Neural crest cell (in vitro differentiated cells): ENCODE measurements around the gene SYT13. TPM values are rescaled to one million over a fixed set of nuclear protein-coding genes. Genes with fewer than 3 reads are reported as not detected.

Experiments
- DNase-seq: peaks from one replicate; pipeline ENCODE4 v3.0.0; 2021; ENCODE audit warnings: low read depth, mixed read lengths, low spot score
- H3K27ac Mint-ChIP-seq: one replicate; pipeline ENCODE4 v1.8.0; 2021; ENCODE audit warnings: mild to moderate bottlenecking, mixed read lengths; ENCODE audit not compliant: unreplicated experiment
- H3K27me3 Mint-ChIP-seq: 2 replicates; pipeline ENCODE4 v1.8.0; 2021; ENCODE audit warnings: low read depth, mild to moderate bottlenecking, mixed read lengths
- H3K36me3 Mint-ChIP-seq: 2 replicates; pipeline ENCODE4 v1.8.0; 2021; ENCODE audit warnings: low read depth, mild to moderate bottlenecking, mixed read lengths
- H3K4me1 Mint-ChIP-seq: 2 replicates; pipeline ENCODE4 v1.8.0; 2021; ENCODE audit warnings: mixed read lengths
- H3K4me3 Mint-ChIP-seq: one replicate; pipeline ENCODE4 v1.8.0; 2021; ENCODE audit warnings: mild to moderate bottlenecking, mixed read lengths
- H3K9me3 Mint-ChIP-seq: 2 replicates; pipeline ENCODE4 v1.8.0; 2021; ENCODE audit warnings: mixed read lengths
- total RNA-seq: library from RNA; stranded (reverse); gene quantifications from 2 replicates; pipeline ENCODE4 v1.2.1, GENCODE V29; 2021
- TF ChIP-seq, protein P1 (sequence below): fragments of 200-600 bp; sonication (generic); conservative IDR thresholded peaks from 2 replicates; pipeline ENCODE4 v1.5.0; 2021; ENCODE audit warnings: antibody characterized with exemption, mild to moderate bottlenecking

The SYT13 gene
- total RNA-seq, 1 donor from 2014 or later = 1.7 TPM

GRCh38 chr11:45224766-45225165, 61.4 kb downstream of the SYT13 start:
- TF ChIP-seq, protein P1, sequence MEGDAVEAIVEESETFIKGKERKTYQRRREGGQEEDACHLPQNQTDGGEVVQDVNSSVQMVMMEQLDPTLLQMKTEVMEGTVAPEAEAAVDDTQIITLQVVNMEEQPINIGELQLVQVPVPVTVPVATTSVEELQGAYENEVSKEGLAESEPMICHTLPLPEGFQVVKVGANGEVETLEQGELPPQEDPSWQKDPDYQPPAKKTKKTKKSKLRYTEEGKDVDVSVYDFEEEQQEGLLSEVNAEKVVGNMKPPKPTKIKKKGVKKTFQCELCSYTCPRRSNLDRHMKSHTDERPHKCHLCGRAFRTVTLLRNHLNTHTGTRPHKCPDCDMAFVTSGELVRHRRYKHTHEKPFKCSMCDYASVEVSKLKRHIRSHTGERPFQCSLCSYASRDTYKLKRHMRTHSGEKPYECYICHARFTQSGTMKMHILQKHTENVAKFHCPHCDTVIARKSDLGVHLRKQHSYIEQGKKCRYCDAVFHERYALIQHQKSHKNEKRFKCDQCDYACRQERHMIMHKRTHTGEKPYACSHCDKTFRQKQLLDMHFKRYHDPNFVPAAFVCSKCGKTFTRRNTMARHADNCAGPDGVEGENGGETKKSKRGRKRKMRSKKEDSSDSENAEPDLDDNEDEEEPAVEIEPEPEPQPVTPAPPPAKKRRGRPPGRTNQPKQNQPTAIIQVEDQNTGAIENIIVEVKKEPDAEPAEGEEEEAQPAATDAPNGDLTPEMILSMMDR = no peak
- Mint-ChIP-seq H3K36me3 (peaks cover 35% of the 10 kb centered on the region), H3K4me3 (no peak overlapping the region), H3K27me3 (no peaks in the 10 kb centered on the region), H3K27ac (no peak overlapping the region), H3K4me1 (peaks cover 6% of the 10 kb centered on the region), H3K9me3 (no peaks in the 10 kb centered on the region)
- no peak for DNase-seq

DNA sequence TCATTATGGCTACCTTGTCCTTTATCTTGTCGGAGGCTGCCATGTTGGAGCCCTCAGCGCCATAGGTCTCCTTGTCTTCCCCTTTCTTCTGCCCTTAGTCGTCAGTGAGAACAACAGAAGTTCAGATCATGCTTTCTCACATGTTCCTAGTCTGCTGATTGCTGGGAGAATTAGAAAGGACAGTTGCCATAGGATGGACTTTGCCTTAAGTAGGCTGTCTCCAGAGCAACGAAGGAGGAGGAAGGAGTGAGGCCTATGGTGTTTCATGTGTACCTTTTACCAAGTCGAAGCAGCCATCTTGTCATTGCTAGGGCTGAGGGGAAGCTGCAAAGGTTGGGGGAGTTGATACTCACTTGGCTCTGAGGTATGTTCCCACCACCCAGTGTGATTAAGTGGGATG, 62.6 kb downstream of the SYT13 start:
- H3K4me3 Mint-ChIP-seq = no peak overlapping the region
- H3K27me3 Mint-ChIP-seq = no peaks in the 10 kb centered on the region
- H3K9me3 Mint-ChIP-seq = no peaks in the 10 kb centered on the region
- TF ChIP-seq, protein P1 = no peak
- DNase-seq = no peak
- H3K4me1 Mint-ChIP-seq = no peaks in the 10 kb centered on the region
- peaks cover 35% of the 10 kb centered on the region for H3K36me3 Mint-ChIP-seq
- no peak overlapping the region for H3K27ac Mint-ChIP-seq

DNA sequence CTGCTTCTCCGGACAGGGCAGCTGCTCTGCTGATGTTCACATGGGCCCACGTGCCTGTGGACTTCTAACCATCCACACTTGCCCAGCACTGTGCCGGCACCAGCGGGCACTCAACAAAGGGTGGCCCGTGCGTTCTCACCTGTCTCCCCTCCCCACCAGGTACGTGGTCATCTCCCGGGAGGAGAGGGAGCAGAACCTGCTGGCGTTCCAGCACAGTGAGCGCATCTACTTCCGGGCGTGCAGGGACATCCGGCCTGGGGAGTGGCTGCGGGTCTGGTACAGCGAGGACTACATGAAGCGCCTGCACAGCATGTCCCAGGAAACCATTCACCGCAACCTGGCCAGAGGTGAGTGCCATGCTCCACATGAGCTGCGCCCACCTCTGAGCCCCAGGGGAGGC, 66.7 kb downstream of the SYT13 start:
- H3K27me3 Mint-ChIP-seq = no peaks in the 10 kb centered on the region
- no peak overlapping the region for H3K4me3 Mint-ChIP-seq
- H3K36me3 Mint-ChIP-seq = peaks cover 14% of the 10 kb centered on the region
- no peak for DNase-seq
- TF ChIP-seq, protein P1 = no peak
- no peaks in the 10 kb centered on the region for H3K4me1 Mint-ChIP-seq
- H3K9me3 Mint-ChIP-seq = no peaks in the 10 kb centered on the region
- H3K27ac Mint-ChIP-seq = no peak overlapping the region

DNA sequence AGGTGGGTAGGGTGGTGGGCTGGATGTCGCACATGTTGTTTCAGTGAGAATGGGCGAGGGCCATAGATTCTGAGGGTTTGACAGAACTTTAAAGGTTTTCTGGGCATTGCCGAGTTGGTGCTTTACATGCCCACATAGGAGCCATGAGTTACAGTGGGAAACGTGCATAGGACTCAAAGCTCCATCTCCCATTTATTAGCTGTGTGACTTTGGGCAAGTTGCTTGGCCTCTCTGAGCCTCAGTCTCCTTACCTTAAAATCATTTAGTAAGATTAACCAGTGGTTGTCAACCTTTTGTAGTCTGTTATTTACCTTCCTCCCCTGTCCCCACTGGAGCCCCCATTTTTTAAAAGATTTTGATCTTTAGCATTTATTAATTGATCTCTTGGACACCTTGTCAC, 67.4 kb downstream of the SYT13 start:
- H3K27me3 Mint-ChIP-seq = no peaks in the 10 kb centered on the region
- TF ChIP-seq, protein P1 = no peak
- DNase-seq = no peak
- no peaks in the 10 kb centered on the region for H3K9me3 Mint-ChIP-seq
- no peak overlapping the region for H3K4me3 Mint-ChIP-seq
- H3K27ac Mint-ChIP-seq = no peak overlapping the region
- H3K4me1 Mint-ChIP-seq = no peaks in the 10 kb centered on the region
- H3K36me3 Mint-ChIP-seq = peaks cover 9% of the 10 kb centered on the region

DNA sequence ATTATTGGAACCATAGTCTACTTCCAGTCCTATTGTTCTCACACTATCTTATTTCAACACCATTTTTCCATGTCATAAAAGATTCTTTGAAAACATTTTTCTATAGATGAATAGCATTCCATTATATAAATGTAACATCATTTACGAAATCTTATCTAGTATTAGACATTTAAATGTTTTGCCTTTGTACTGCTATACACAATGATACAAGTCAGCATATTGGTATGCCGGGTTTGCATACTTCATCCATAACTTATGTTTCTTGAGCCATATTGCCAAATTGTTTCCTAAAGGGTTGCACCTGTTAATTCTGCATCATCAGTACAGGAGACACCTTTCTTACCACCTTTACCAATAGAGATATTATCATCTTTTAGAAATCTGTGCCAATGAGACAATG, 68.2 kb downstream of the SYT13 start:
- Mint-ChIP-seq H3K36me3 (peaks cover 7% of the 10 kb centered on the region), H3K4me1 (no peaks in the 10 kb centered on the region), H3K9me3 (no peaks in the 10 kb centered on the region), H3K27me3 (no peaks in the 10 kb centered on the region), H3K27ac (no peak overlapping the region), H3K4me3 (no peak overlapping the region)
- TF ChIP-seq, protein P1 = no peak
- DNase-seq = no peak

- Mint-ChIP-seq H3K27me3 (no peaks in the 10 kb centered on the region), H3K4me3 (no peak overlapping the region), H3K4me1 (no peaks in the 10 kb centered on the region), H3K36me3 (peaks cover 5% of the 10 kb centered on the region), H3K9me3 (no peaks in the 10 kb centered on the region), H3K27ac (no peak overlapping the region)
- TF ChIP-seq, protein P1 = no peak
- DNase-seq = no peak
Observed at GRCh38 chr11:45216901-45217300, 69.2 kb downstream of the SYT13 start.
